Lung (tissue), 12 donors: ENCODE results near the gene PDE8A. TPM values are rescaled to one million over a fixed set of nuclear protein-coding genes. Genes with fewer than 3 reads are reported as not detected.

Experiments used
- ATAC-seq: fragments of 200-7000 bp; cut with Tn5 transposase; one replicate; pipeline ENCODE4 v1.9.1; 2020; ENCODE audit warnings: moderate number of reproducible peaks; ENCODE audit not compliant: insufficient read depth, low FRiP score
- DNase-seq, 3 donors: peaks; one replicate each; pipeline ENCODE4 v3.0.0-alpha.2; 2013 to 2017
- H3K27ac ChIP-seq, 2 donors: one replicate each; pipeline ENCODE4 v1.5.1; 2013; ENCODE audit warnings: mild to moderate bottlenecking in 2 of 2, moderate library complexity in 2 of 2, control low read depth in 1 of 2, inconsistent platforms in 1 of 2, low read depth in 1 of 2, low read length in 1 of 2
- H3K27me3 ChIP-seq, 3 donors: one replicate each; pipeline ENCODE4 v1.5.1; 2013; ENCODE audit warnings: low read length in 2 of 3; ENCODE audit not compliant: control insufficient read depth in 3 of 3, insufficient read depth in 3 of 3
- H3K36me3 ChIP-seq, 4 donors: one replicate each; pipeline ENCODE4 v1.5.1; 2013; ENCODE audit warnings: low read length in 4 of 4, mild to moderate bottlenecking in 1 of 4, moderate library complexity in 1 of 4; ENCODE audit not compliant: control insufficient read depth in 4 of 4, insufficient read depth in 4 of 4
- H3K4me1 ChIP-seq, 5 donors: one replicate each; pipeline ENCODE4 v1.5.1; 2013; ENCODE audit warnings: low read length in 5 of 5, mild to moderate bottlenecking in 2 of 5, moderate library complexity in 1 of 5; ENCODE audit not compliant: control insufficient read depth in 5 of 5, insufficient read depth in 5 of 5
- H3K4me3 ChIP-seq: one replicate; pipeline ENCODE4 v1.5.1; 2013; ENCODE audit warnings: mild to moderate bottlenecking, control low read depth, moderate library complexity
- H3K9ac ChIP-seq, 2 donors: one replicate each; pipeline ENCODE4 v1.5.1; 2013; ENCODE audit warnings: low read length in 2 of 2, control low read depth in 1 of 2; ENCODE audit not compliant: insufficient read depth in 1 of 2
- H3K9me3 ChIP-seq, 4 donors: one replicate each; pipeline ENCODE4 v1.5.1; 2013; ENCODE audit warnings: low read length in 3 of 4, mild to moderate bottlenecking in 1 of 4, moderate library complexity in 1 of 4; ENCODE audit not compliant: control insufficient read depth in 4 of 4, insufficient read depth in 3 of 4
- WGBS, 2 donors: extraction: QIAGEN DNeasy Blood & Tissue Kit; methylation state at CpG; one replicate each; pipeline ENCODE4 v1.1.7; 2013; 5-methylcytosine and 5-hydroxymethylcytosine counted together
- polyA plus RNA-seq, 2 donors: library from polyadenylated mRNA; stranded (reverse); fragments of 200-250 nt; gene quantifications; one replicate each; pipeline ENCODE4 v1.2.1, GENCODE V29; 2013
- total RNA-seq, 2 donors: library from RNA; depleted of rRNA in 1 of 2; stranded (reverse); fragments of >200 nt in 1 of 2; gene quantifications; one replicate each; pipeline ENCODE4 v1.2.1, GENCODE V29; 2014 to 2021
- TF ChIP-seq, protein P1 (sequence below): IDR thresholded peaks from 2 replicates; pipeline ENCODE4 v1.5.1; 2012; ENCODE audit warnings: mild to moderate bottlenecking; ENCODE audit errors: control extremely low read depth, extremely low read depth
- donor health status: control.
- donor health status: control.
- donor health status: Bipolar disorder and iron deficiency.
- donor health status: healthy.
- donor health status: DM: yes; HTN: yes; CAD: no.

PDE8A gene
- total and polyA plus RNA-seq, 4 donors, result 13.7 to 87.7 (median 33.5) TPM

DNA sequence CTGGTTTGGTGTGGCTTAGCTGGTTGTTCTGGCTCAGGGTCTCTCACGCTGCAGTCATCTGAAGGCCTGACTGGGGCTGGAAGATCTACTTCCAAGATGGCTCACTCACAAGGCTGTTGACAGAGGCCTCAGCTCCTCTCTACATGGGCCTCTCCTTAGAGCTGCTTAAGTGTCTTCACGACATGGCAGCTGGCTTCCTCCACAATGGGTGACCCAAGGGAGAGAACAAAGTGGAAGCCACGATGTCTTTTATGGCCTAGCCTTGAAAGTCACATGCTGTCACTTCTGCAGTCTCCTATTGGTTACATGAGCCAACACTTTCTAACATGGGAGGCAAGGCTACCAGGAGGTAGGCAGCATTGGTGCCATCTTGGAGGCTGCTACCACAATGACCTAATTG lies 13.4 kb upstream of the PDE8A start:
- Histone ChIP-seq H3K4me3 (no peak overlapping the region), H3K4me1 (no peaks in the 10 kb centered on the region), H3K9ac (no peak overlapping the region), H3K36me3 (no peaks in the 10 kb centered on the region), H3K27ac (no peak overlapping the region), H3K9me3 (peaks cover 0 to 3% (median 1%) of the 10 kb centered on the region in 4 donors), H3K27me3 (no peaks in the 10 kb centered on the region)
- TF ChIP-seq, protein P1, sequence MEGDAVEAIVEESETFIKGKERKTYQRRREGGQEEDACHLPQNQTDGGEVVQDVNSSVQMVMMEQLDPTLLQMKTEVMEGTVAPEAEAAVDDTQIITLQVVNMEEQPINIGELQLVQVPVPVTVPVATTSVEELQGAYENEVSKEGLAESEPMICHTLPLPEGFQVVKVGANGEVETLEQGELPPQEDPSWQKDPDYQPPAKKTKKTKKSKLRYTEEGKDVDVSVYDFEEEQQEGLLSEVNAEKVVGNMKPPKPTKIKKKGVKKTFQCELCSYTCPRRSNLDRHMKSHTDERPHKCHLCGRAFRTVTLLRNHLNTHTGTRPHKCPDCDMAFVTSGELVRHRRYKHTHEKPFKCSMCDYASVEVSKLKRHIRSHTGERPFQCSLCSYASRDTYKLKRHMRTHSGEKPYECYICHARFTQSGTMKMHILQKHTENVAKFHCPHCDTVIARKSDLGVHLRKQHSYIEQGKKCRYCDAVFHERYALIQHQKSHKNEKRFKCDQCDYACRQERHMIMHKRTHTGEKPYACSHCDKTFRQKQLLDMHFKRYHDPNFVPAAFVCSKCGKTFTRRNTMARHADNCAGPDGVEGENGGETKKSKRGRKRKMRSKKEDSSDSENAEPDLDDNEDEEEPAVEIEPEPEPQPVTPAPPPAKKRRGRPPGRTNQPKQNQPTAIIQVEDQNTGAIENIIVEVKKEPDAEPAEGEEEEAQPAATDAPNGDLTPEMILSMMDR, result no peak
- ATAC-seq, result no peak
- DNase-seq, result no peak
- 92 to 96% methylated on average over 3 of the region's 3 CpGs for WGBS, 2 donors

DNA sequence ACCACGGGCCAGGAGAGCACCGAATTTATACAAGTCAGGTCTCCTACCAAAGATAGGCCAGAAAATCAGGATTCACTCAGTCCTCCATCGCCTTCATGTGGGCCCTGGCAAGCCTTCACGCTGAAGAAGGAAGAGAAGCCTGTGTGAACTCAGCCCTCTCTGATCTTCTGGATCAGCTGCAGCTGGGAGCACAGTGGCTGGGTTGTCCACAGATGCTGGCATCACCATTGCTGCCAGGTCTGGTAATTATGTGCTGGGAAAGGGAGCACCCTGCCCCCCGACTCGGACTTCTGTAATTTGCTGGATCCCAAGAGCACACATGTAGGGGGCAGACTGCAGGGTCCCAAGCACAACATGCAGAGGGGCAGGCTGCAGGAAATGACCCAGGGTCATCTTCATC lies 12.4 kb upstream of the PDE8A start:
- Histone ChIP-seq H3K27ac (no peak overlapping the region), H3K36me3 (no peaks in the 10 kb centered on the region), H3K9ac (no peak overlapping the region), H3K27me3 (no peaks in the 10 kb centered on the region), H3K4me3 (no peak overlapping the region), H3K9me3 (peaks cover 0 to 3% (median 1%) of the 10 kb centered on the region in 4 donors), H3K4me1 (no peaks in the 10 kb centered on the region)
- 69 to 76% methylated on average over 6 of the region's 6 CpGs for WGBS, 2 donors
- ATAC-seq (no peak), DNase-seq (no peak)
- TF ChIP-seq, protein P1, result no peak

DNA sequence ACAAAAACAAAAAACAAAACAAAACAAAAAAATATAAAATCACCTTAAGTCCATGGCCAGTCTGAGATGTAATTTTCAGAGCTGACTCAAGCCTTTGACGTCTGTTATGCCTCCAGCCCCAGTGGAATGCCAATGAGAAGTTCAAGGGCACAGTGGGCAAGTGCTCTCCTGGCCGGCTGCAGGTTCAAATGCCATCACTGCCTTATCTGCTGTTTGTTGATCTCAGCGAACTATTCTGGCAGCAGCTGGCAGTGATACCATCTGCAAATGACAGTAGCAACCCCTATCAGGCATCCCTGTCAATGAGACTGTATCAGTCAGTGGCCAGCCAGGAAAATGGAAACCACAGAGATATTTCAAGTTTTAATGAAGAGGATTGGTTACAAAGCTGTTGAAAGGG lies 10.8 kb upstream of the PDE8A start:
- WGBS, 2 donors, result 69 to 86% methylated on average over 3 of the region's 3 CpGs
- no peak overlapping the region for H3K4me3 ChIP-seq
- TF ChIP-seq, protein P1, result no peak
- H3K27ac ChIP-seq, result no peak overlapping the region
- H3K27me3 ChIP-seq, result no peaks in the 10 kb centered on the region
- H3K9ac ChIP-seq, result no peak overlapping the region
- no peaks in the 10 kb centered on the region for H3K4me1 ChIP-seq
- no peak for DNase-seq
- ATAC-seq, result no peak
- no peaks in the 10 kb centered on the region for H3K36me3 ChIP-seq
- H3K9me3 ChIP-seq, result no peaks in the 10 kb centered on the region
